A673 (cell line): ENCODE data around the gene MLH3. TPM values are rescaled to one million over a fixed set of nuclear protein-coding genes. Genes with fewer than 3 reads are reported as not detected.

Source experiments
- BruUV-seq: library from RNA; stranded (reverse); fragments of 400-500 nt; replicated peaks from 2 replicates; lab custom pipeline; 2021; lab: Mats Ljungman, UMichigan
- CTCF ChIA-PET: fragments of 300-600 bp; sonication (Branson Sonifier 250); formaldehyde crosslinking; loops from one replicate; lab custom pipeline; 2022; ENCODE audit warnings: antibody characterized with exemption; lab: Charles Lee
- POLR2A ChIA-PET: fragments of 300-600 bp; sonication (Branson Sonifier 250); formaldehyde crosslinking; loops from one replicate; lab custom pipeline; 2022; ENCODE audit warnings: antibody characterized with exemption; ENCODE audit not compliant: low non-redundant PET; lab: Charles Lee
- DNase-seq: peaks from one replicate; pipeline ENCODE4 v3.0.0-alpha.2; 2015; ENCODE audit warnings: low spot score
- H3K27ac ChIP-seq: fragments of 200-600 bp; sonication (generic); 2 replicates; pipeline ENCODE4 v1.5.1; 2016; ENCODE audit warnings: mixed run types, low read depth, mild to moderate bottlenecking, mixed read lengths, antibody characterized with exemption, low read length; ENCODE audit not compliant: poor library complexity, severe bottlenecking
- H3K27me3 ChIP-seq: fragments of 200-600 bp; sonication (generic); replicated peaks from 2 replicates; pipeline ENCODE4 v1.6.1; 2017; ENCODE audit warnings: mixed run types, low read depth, mild to moderate bottlenecking, mixed read lengths, antibody characterized with exemption, low read length; ENCODE audit not compliant: insufficient read depth, poor library complexity
- H3K36me3 ChIP-seq: fragments of 200-600 bp; sonication (generic); 2 replicates; pipeline ENCODE4 v1.6.1; 2016; ENCODE audit warnings: mixed run types, mild to moderate bottlenecking, mixed read lengths, antibody characterized with exemption, low read length; ENCODE audit not compliant: insufficient read depth, poor library complexity, severe bottlenecking
- H3K4me1 ChIP-seq: fragments of 200-600 bp; sonication (generic); 2 replicates; pipeline ENCODE4 v1.6.1; 2017; ENCODE audit warnings: mixed run types, mild to moderate bottlenecking, mixed read lengths, antibody characterized with exemption, low read length; ENCODE audit not compliant: insufficient read depth, poor library complexity, severe bottlenecking
- H3K4me3 ChIP-seq: fragments of 200-600 bp; sonication (generic); 2 replicates; pipeline ENCODE4 v1.5.1; 2016; ENCODE audit warnings: low read depth, mixed run types, mild to moderate bottlenecking, mixed read lengths, low read length; ENCODE audit not compliant: poor library complexity, severe bottlenecking
- H3K9me3 ChIP-seq: fragments of 200-600 bp; sonication (generic); 2 replicates; pipeline ENCODE4 v1.6.1; 2016; ENCODE audit warnings: mixed run types, low read depth, mild to moderate bottlenecking, mixed read lengths, antibody characterized with exemption, low read length; ENCODE audit not compliant: poor library complexity, severe bottlenecking
- EZH2 ChIP-seq: fragments of 200-600 bp; sonication (generic); IDR thresholded peaks from 2 replicates; pipeline ENCODE4 v1.6.1; 2017; ENCODE audit warnings: borderline replicate concordance, low read depth, mild to moderate bottlenecking, mixed read lengths, antibody characterized with exemption, low read length; ENCODE audit not compliant: poor library complexity, severe bottlenecking
- intact Hi-C: fragments of 100-400 bp; cut with micrococcal nuclease; formaldehyde crosslinking; loops from one replicate; pipeline ENCODE4 v1.10.0; 2022; ENCODE audit not compliant: unreplicated experiment
- total RNA-seq: library from RNA; stranded (reverse); gene quantifications from 2 replicates; pipeline ENCODE4 v1.2.3, GENCODE V29; 2021
- TF ChIP-seq, protein P1 (sequence below): fragments of 300-800, 200-600 bp; sonication (generic); conservative IDR thresholded peaks from 2 replicates; pipeline ENCODE4 v1.5.1; 2017; ENCODE audit warnings: low read depth, mild to moderate bottlenecking, antibody characterized with exemption, low read length, moderate library complexity, mixed read lengths

MLH3 gene
- total RNA-seq, 1 experiment from 2014 or later: 24.0 TPM

GRCh38 chr14:75025876-75026275, 25.4 kb downstream of the MLH3 start:
- no TSS peak for BruUV-seq
- CTCF ChIA-PET: no interaction called here
- TF ChIP-seq, protein P1, sequence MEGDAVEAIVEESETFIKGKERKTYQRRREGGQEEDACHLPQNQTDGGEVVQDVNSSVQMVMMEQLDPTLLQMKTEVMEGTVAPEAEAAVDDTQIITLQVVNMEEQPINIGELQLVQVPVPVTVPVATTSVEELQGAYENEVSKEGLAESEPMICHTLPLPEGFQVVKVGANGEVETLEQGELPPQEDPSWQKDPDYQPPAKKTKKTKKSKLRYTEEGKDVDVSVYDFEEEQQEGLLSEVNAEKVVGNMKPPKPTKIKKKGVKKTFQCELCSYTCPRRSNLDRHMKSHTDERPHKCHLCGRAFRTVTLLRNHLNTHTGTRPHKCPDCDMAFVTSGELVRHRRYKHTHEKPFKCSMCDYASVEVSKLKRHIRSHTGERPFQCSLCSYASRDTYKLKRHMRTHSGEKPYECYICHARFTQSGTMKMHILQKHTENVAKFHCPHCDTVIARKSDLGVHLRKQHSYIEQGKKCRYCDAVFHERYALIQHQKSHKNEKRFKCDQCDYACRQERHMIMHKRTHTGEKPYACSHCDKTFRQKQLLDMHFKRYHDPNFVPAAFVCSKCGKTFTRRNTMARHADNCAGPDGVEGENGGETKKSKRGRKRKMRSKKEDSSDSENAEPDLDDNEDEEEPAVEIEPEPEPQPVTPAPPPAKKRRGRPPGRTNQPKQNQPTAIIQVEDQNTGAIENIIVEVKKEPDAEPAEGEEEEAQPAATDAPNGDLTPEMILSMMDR: no peak
- TF ChIP-seq EZH2: no peak
- Histone ChIP-seq H3K4me3 (no peak overlapping the region), H3K27me3 (no peaks in the 10 kb centered on the region), H3K9me3 (no peaks in the 10 kb centered on the region), H3K36me3 (no peaks in the 10 kb centered on the region), H3K4me1 (peaks cover 12% of the 10 kb centered on the region), H3K27ac (no peak overlapping the region)
- POLR2A ChIA-PET: interaction anchor here (0.6 kb wide), 1 partner anchor 1740 kb away, joined by 28 read pairs; no protein-coding TSS in a partner anchor
- no peak for DNase-seq
- intact Hi-C loops: no loop called here

DNA sequence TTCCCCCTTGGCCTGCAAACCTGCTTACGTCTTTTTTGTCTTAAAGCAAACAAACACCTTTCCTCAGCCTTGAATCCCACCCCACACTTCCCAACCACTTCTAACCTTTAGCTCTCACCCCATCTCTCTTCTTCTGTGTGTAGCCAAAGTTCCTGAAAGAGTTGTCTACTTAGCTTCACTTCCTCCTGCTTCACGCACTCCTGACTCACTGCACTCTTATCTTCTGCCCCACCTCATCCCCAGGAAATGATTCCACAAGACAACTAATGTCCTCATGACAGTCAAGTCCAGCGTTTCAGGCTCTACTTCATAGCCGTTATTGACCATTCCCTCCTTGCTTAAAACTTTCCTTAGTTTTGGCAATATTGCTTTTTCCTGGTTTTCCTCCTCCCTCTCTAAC, 26.2 kb downstream of the MLH3 start:
- ChIA-PET CTCF (interaction anchor here (0.6 kb wide), 1 partner anchor 104 kb away, joined by 6 read pairs; no protein-coding TSS in a partner anchor), POLR2A (no interaction called here)
- peaks cover 5% of the 10 kb centered on the region for H3K4me1 ChIP-seq
- no peaks in the 10 kb centered on the region for H3K27me3 ChIP-seq
- no peaks in the 10 kb centered on the region for H3K36me3 ChIP-seq
- no peaks in the 10 kb centered on the region for H3K9me3 ChIP-seq
- no peak for DNase-seq
- H3K27ac ChIP-seq: no peak overlapping the region
- H3K4me3 ChIP-seq: no peak overlapping the region
- BruUV-seq: no TSS peak
- intact Hi-C loops: no loop called here
- TF ChIP-seq EZH2: no peak
- TF ChIP-seq, protein P1: no peak

DNA sequence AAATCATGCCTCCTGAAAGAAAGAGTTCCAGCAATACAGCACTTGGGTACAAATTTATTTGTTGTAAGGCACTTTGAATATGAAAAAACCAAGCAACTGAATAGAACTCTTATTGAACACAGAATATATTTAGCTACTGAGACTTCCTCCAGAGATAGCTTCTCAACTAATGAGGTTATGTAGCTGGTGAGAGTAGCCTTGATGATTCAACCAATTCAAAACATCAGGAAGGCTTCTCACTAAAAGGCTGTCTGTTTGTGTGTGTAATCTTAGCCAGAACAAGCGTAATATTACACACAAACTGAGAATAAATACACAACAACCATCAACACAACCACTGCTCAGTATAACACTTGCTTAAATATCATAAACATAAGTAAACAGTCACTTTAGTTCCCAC, 28.2 kb downstream of the MLH3 start:
- H3K27me3 ChIP-seq: no peaks in the 10 kb centered on the region
- ChIA-PET POLR2A (interaction anchor here (0.6 kb wide), 1 partner anchor 113 kb away, joined by 5 read pairs; no protein-coding TSS in a partner anchor), CTCF (no interaction called here)
- peaks cover 3% of the 10 kb centered on the region for H3K36me3 ChIP-seq
- DNase-seq: no peak
- H3K4me3 ChIP-seq: no peak overlapping the region
- no peaks in the 10 kb centered on the region for H3K9me3 ChIP-seq
- peaks cover 5% of the 10 kb centered on the region for H3K4me1 ChIP-seq
- H3K27ac ChIP-seq: no peak overlapping the region
- no TSS peak for BruUV-seq
- intact Hi-C loops: no loop called here
- no peak for TF ChIP-seq EZH2
- TF ChIP-seq, protein P1: no peak
